H1 (cell line): Measurements from ENCODE around the gene CXXC5. TPM values are rescaled to one million over a fixed set of nuclear protein-coding genes. Genes with fewer than 3 reads are reported as not detected.

Experiments used
- CTCF ChIA-PET: fragments of 300-600 bp; sonication (Branson Sonifier 250); formaldehyde crosslinking; loops from one replicate; lab custom pipeline; 2021; ENCODE audit not compliant: partially characterized antibody; lab: Charles Lee
- POLR2A ChIA-PET: fragments of 300-600 bp; sonication (Branson Sonifier 250); formaldehyde crosslinking; loops from one replicate; lab custom pipeline; 2021; ENCODE audit warnings: inconsistent platforms; ENCODE audit not compliant: partially characterized antibody; lab: Charles Lee
- DNase-seq, 2 experiments: peaks; one replicate each; pipeline versions ENCODE4 v3.0.0 to v3.0.0-alpha.2; 2010 to 2022; ENCODE audit warnings: low spot score in 2 of 2, low read depth in 1 of 2, mixed read lengths in 1 of 2
- FAIRE-seq: peaks from 2 replicates; lab custom pipeline; 2011; peaks lifted over from hg19 to GRCh38; lab: Jason Lieb, UNC
- H2AFZ ChIP-seq: 2 replicates; pipeline ENCODE4 v1.8.1; 2012; ENCODE audit warnings: low read length, inconsistent platforms
- H2AK5ac ChIP-seq: 2 replicates; pipeline ENCODE4 v1.6.1; 2013; ENCODE audit warnings: low read depth, low read length
- H2BK120ac ChIP-seq: replicated peaks from 2 replicates; pipeline ENCODE3; 2013; ENCODE audit warnings: low read depth, low read length, inconsistent platforms
- H2BK12ac ChIP-seq: 2 replicates; pipeline ENCODE4 v1.6.1; 2013; ENCODE audit warnings: low read depth, low read length
- H2BK15ac ChIP-seq: 2 replicates; pipeline ENCODE4 v1.6.1; 2013; ENCODE audit warnings: low read length
- H2BK20ac ChIP-seq: 2 replicates; pipeline ENCODE4 v1.6.1; 2013; ENCODE audit warnings: low read length
- H2BK5ac ChIP-seq: 2 replicates; pipeline ENCODE4 v1.6.1; 2013; ENCODE audit warnings: low read depth, low read length
- H3K14ac ChIP-seq: 2 replicates; pipeline ENCODE4 v1.6.1; 2013; ENCODE audit warnings: inconsistent platforms; ENCODE audit not compliant: insufficient read length
- H3K18ac ChIP-seq: 2 replicates; pipeline ENCODE4 v1.6.1; 2013; ENCODE audit warnings: low read length; ENCODE audit errors: extremely low read depth
- H3K23ac ChIP-seq: 2 replicates; pipeline ENCODE4 v1.6.1; 2013; ENCODE audit warnings: inconsistent platforms; ENCODE audit not compliant: insufficient read length
- H3K23me2 ChIP-seq: 2 replicates; pipeline ENCODE4 v1.6.1; 2013; ENCODE audit warnings: low read depth, low read length
- H3K27ac ChIP-seq: 2 replicates; pipeline ENCODE4 v1.6.1; 2011; ENCODE audit warnings: low read depth, low read length, inconsistent platforms
- H3K27me3 ChIP-seq, 4 experiments: replicated peaks in 1 of 4; 1 replicate in 1 of 4; 2 replicates in 3 of 4; pipeline versions ENCODE4 v1.6.1 to v1.8.1; 2011 to 2013; ENCODE audit warnings: low read length in 3 of 4, mild to moderate bottlenecking in 3 of 4, inconsistent platforms in 2 of 4, mixed read lengths in 2 of 4, moderate library complexity in 1 of 4; ENCODE audit not compliant: control insufficient read depth in 3 of 4, insufficient read depth in 3 of 4; ENCODE audit errors: extremely low read depth in 1 of 4
- H3K36me3 ChIP-seq, 4 experiments: 2 replicates each; pipeline versions ENCODE4 v1.6.1 to v1.8.1; 2011 to 2013; ENCODE audit warnings: mild to moderate bottlenecking in 4 of 4, low read length in 3 of 4, moderate library complexity in 2 of 4, control low read depth in 1 of 4, inconsistent platforms in 1 of 4; ENCODE audit not compliant: insufficient read depth in 4 of 4, control insufficient read depth in 2 of 4
- H3K4ac ChIP-seq: replicated peaks from 2 replicates; pipeline ENCODE3; 2013; ENCODE audit warnings: low read length, low read depth, mixed read lengths, inconsistent platforms; ENCODE audit not compliant: insufficient read length
- H3K4me1 ChIP-seq, 4 experiments: replicated peaks in 1 of 4; 1 replicate in 1 of 4; 2 replicates in 3 of 4; pipeline versions ENCODE4 v1.6.1 to v1.8.1; 2011 to 2013; ENCODE audit warnings: low read length in 3 of 4, inconsistent platforms in 2 of 4, mixed read lengths in 1 of 4; ENCODE audit not compliant: insufficient read depth in 4 of 4, control insufficient read depth in 3 of 4
- H3K4me2 ChIP-seq, 2 experiments: 2 replicates each; pipeline versions ENCODE4 v1.6.1 to v1.8.1; 2011 to 2013; ENCODE audit warnings: low read depth in 2 of 2, low read length in 2 of 2, control low read depth in 1 of 2, inconsistent platforms in 1 of 2, mild to moderate bottlenecking in 1 of 2; ENCODE audit not compliant: insufficient read depth in 1 of 2
- H3K4me3 ChIP-seq, 4 experiments: fragments of 200-600, 300-600 bp in 1 of 4; sonication (generic), shearing (Covaris generic), sonication (Bioruptor Twin) in 1 of 4; 2 replicates each; pipeline versions ENCODE4 v1.5.1 to v1.8.1; 2011 to 2016; ENCODE audit warnings: low read length in 4 of 4, low read depth in 3 of 4, control low read depth in 2 of 4, inconsistent platforms in 2 of 4, mild to moderate bottlenecking in 2 of 4, mixed read lengths in 1 of 4, moderate library complexity in 1 of 4; ENCODE audit not compliant: insufficient read depth in 2 of 4; ENCODE audit errors: extremely low read depth in 1 of 4
- H3K56ac ChIP-seq: replicated peaks from 2 replicates; pipeline ENCODE3; 2013; ENCODE audit warnings: low read depth, mild to moderate bottlenecking, mixed read lengths, low read length, inconsistent platforms; ENCODE audit not compliant: insufficient read length
- H3K79me1 ChIP-seq: 2 replicates; pipeline ENCODE4 v1.6.1; 2013; ENCODE audit warnings: low read depth, low read length, control low read depth
- H3K79me2 ChIP-seq, 2 experiments: 2 replicates each; pipeline versions ENCODE4 v1.6.1 to v1.8.1; 2012 to 2013; ENCODE audit warnings: low read length in 2 of 2, mild to moderate bottlenecking in 2 of 2, inconsistent platforms in 1 of 2; ENCODE audit not compliant: insufficient read depth in 2 of 2, control insufficient read depth in 1 of 2
- H3K9ac ChIP-seq, 4 experiments: replicated peaks in 1 of 4; 1 replicate in 1 of 4; 2 replicates in 3 of 4; pipeline versions ENCODE4 v1.6.1 to v1.8.1; 2011 to 2013; ENCODE audit warnings: low read depth in 3 of 4, low read length in 3 of 4, control low read depth in 2 of 4, mild to moderate bottlenecking in 2 of 4, moderate library complexity in 2 of 4, inconsistent platforms in 1 of 4; ENCODE audit errors: extremely low read depth in 1 of 4
- H3K9me3 ChIP-seq, 2 experiments: 2 replicates each; pipeline versions ENCODE4 v1.6.1 to v1.8.1; 2012 to 2013; ENCODE audit warnings: mild to moderate bottlenecking in 2 of 2, moderate library complexity in 2 of 2, control low read depth in 1 of 2, inconsistent platforms in 1 of 2, low read depth in 1 of 2, low read length in 1 of 2, mixed read lengths in 1 of 2; ENCODE audit not compliant: insufficient read depth in 2 of 2
- H4K20me1 ChIP-seq, 2 experiments: replicated peaks in 1 of 2; 2 replicates each; pipeline versions ENCODE3 to v1.8.1; 2011 to 2013; ENCODE audit warnings: inconsistent platforms in 2 of 2, low read length in 2 of 2, mild to moderate bottlenecking in 1 of 2; ENCODE audit not compliant: insufficient read depth in 2 of 2, control insufficient read depth in 1 of 2
- H4K5ac ChIP-seq: 2 replicates; pipeline ENCODE4 v1.6.1; 2013; ENCODE audit warnings: low read length, low read depth, mixed read lengths, inconsistent platforms; ENCODE audit not compliant: insufficient read length
- H4K8ac ChIP-seq: 2 replicates; pipeline ENCODE4 v1.8.0; 2013; ENCODE audit warnings: mild to moderate bottlenecking, moderate library complexity, low read length, inconsistent platforms; ENCODE audit not compliant: insufficient read depth; ENCODE audit errors: extremely low read depth
- H4K91ac ChIP-seq: replicated peaks from 2 replicates; pipeline ENCODE3; 2013; ENCODE audit warnings: low read length, mixed read lengths, inconsistent platforms; ENCODE audit not compliant: insufficient read length
- BRCA1 ChIP-seq: IDR thresholded peaks from 2 replicates; pipeline ENCODE4 v1.6.1; 2012; ENCODE audit warnings: low read depth, low read length, improper control_type of control experiment
- EZH2 ChIP-seq: fragments of 200-600 bp; sonication (generic); IDR thresholded peaks from 2 replicates; pipeline ENCODE4 v1.7.1; 2012; ENCODE audit warnings: low read depth, mild to moderate bottlenecking, moderate library complexity, low read length, inconsistent platforms; ENCODE audit not compliant: severe bottlenecking
- FOSL1 ChIP-seq: IDR thresholded peaks from 2 replicates; pipeline ENCODE4 v1.6.1; 2011; ENCODE audit warnings: mild to moderate bottlenecking, low read depth, low read length, moderate library complexity; ENCODE audit not compliant: insufficient read depth
- GTF2F1 ChIP-seq: IDR thresholded peaks from 2 replicates; pipeline ENCODE4 v1.6.1; 2012; ENCODE audit warnings: low read depth, low read length, improper control_type of control experiment, borderline replicate concordance
- HDAC2 ChIP-seq, 2 experiments: fragments of 300-600 bp in 1 of 2; sonication (generic) in 1 of 2; IDR thresholded peaks; 2 replicates each; pipeline ENCODE4 v1.6.1; 2011 to 2012; ENCODE audit warnings: low read depth in 2 of 2, low read length in 2 of 2, mild to moderate bottlenecking in 2 of 2, moderate library complexity in 2 of 2, borderline replicate concordance in 1 of 2, inconsistent platforms in 1 of 2
- KDM1A ChIP-seq: fragments of 200-600, 300-600 bp; sonication (generic); IDR thresholded peaks from 2 replicates; pipeline ENCODE4 v1.7.1; 2016; ENCODE audit warnings: mild to moderate bottlenecking, low read length, borderline replicate concordance
- NANOG ChIP-seq: IDR thresholded peaks from 2 replicates; pipeline ENCODE4 v1.6.1; 2011; ENCODE audit warnings: low read length, low read depth, mild to moderate bottlenecking, inconsistent platforms; ENCODE audit not compliant: insufficient read depth, poor library complexity, severe bottlenecking
- RAD21 ChIP-seq, 2 experiments: IDR thresholded peaks in 1 of 2; conservative IDR thresholded peaks in 1 of 2; 2 replicates each; pipeline ENCODE4 v1.6.1; 2011; ENCODE audit warnings: low read depth in 2 of 2, low read length in 2 of 2, improper control_type of control experiment in 1 of 2, inconsistent platforms in 1 of 2, mild to moderate bottlenecking in 1 of 2, moderate library complexity in 1 of 2
- SP2 ChIP-seq: IDR thresholded peaks from 2 replicates; pipeline ENCODE4 v1.6.1; 2012; ENCODE audit warnings: mild to moderate bottlenecking, low read length, inconsistent platforms
- WGBS, 2 experiments: shearing (Covaris generic) in 1 of 2; methylation state at CpG; one replicate each; pipeline versions ENCODE4 v1.1.6 to v1.1.7; 2013 to 2015; ENCODE audit warnings: low lambda C conversion rate in 2 of 2, mixed read lengths in 2 of 2, inconsistent platforms in 1 of 2, low coverage in 1 of 2, missing lambda C conversion rate in 1 of 2; ENCODE audit not compliant: insufficient replicate concordance in 2 of 2, insufficient coverage in 1 of 2, insufficient read length in 1 of 2; ENCODE audit errors: extremely low coverage in 1 of 2, missing lambda C conversion rate in 1 of 2; 5-methylcytosine and 5-hydroxymethylcytosine counted together
- polyA plus RNA-seq, 7 experiments: library from polyadenylated mRNA; depleted of rRNA in 3 of 7; stranded (reverse) in 5 of 7; unstranded in 2 of 7; fragments of >200 nt in 5 of 7; fragments of 200-250 nt in 2 of 7; gene quantifications; 1 replicate in 5 of 7; 2 replicates in 1 of 7; 4 replicates in 1 of 7; pipeline versions ENCODE4 v1.2.1 to v1.2.3, GENCODE V29; 2011 to 2013; ENCODE audit warnings: missing spikeins in 2 of 7, mixed read lengths in 2 of 7
- total RNA-seq: library from RNA; stranded (reverse); fragmentation: NEBNext Ultra II Directional; extraction: Animal tissue kit (Norgen Biotek cat#: 25700); gene quantifications from 2 replicates; pipeline ENCODE4 v1.2.1, GENCODE V29; 2021
- TF ChIP-seq, protein P1 (sequence below): IDR thresholded peaks from 2 replicates; pipeline ENCODE4 v1.6.1; 2011; ENCODE audit warnings: low read length, improper control_type of control experiment
- TF ChIP-seq, protein P2 (sequence below): IDR thresholded peaks from 2 replicates; pipeline ENCODE4 v1.6.1; 2011; ENCODE audit warnings: low read depth, mild to moderate bottlenecking, low read length; ENCODE audit not compliant: insufficient read depth

CXXC5 gene
- total and polyA plus RNA-seq, 2 of the 8 experiments (the other 6 are each of a cell fraction or from before 2014, with no cell fraction given): 61.4 to 74.0 TPM

- no peak overlapping the region for H3K14ac ChIP-seq
- H2BK5ac ChIP-seq: no peak overlapping the region
- H3K23ac ChIP-seq: no peak overlapping the region
- no peak overlapping the region for H3K56ac ChIP-seq
- H3K23me2 ChIP-seq: no peaks in the 10 kb centered on the region; the same call in none of the 2 replicates
- H3K4me3 ChIP-seq: peak overlapping the region in 1 of 4 experiments; percentile 48; a peak in 4 of 8 replicates
- H2BK15ac ChIP-seq: no peak overlapping the region
- DNase-seq (no peak), FAIRE-seq (no peak)
- no peak overlapping the region for H2AK5ac ChIP-seq
- no peak overlapping the region for H2AFZ ChIP-seq
- H3K79me2 ChIP-seq: peaks cover 16 to 96% of the 10 kb centered on the region in 2 experiments
- H3K4me1 ChIP-seq: peaks cover 12 to 63% (median 46%) of the 10 kb centered on the region in 4 experiments
- no peak overlapping the region for H4K5ac ChIP-seq
- no peak overlapping the region for H3K18ac ChIP-seq
- ChIA-PET CTCF (interaction anchor here (1.1 to 17.2 kb wide), 7 partner anchors 10 to 100 kb away, joined by 4 to 171 read pairs (median 6); no protein-coding TSS in a partner anchor), POLR2A (interaction anchor here (0.8 to 2.5 kb wide), 4 partner anchors 11 to 23 kb away, joined by 3 to 13 read pairs (median 8); partner anchors contain the start of gene CXXC5)
- peaks cover 59 to 70% of the 10 kb centered on the region in 2 experiments for H4K20me1 ChIP-seq
- no peak overlapping the region for H3K4ac ChIP-seq
- H3K9me3 ChIP-seq: no peaks in the 10 kb centered on the region
- 68% methylated on average over 5 of the region's 5 CpGs; no CpG with 5 or more reads in 1 of the 2 experiments for WGBS, 2 experiments
- no peak overlapping the region for H2BK12ac ChIP-seq
- no peak overlapping the region for H3K9ac ChIP-seq
- H3K79me1 ChIP-seq: peaks cover 30% of the 10 kb centered on the region
- H2BK20ac ChIP-seq: no peak overlapping the region
- H2BK120ac ChIP-seq: no peak overlapping the region
- no peaks in the 10 kb centered on the region for H3K36me3 ChIP-seq
- H3K27me3 ChIP-seq: no peaks in the 10 kb centered on the region
- peak overlapping the region; percentile 19 to 57; a peak in 3 of 4 replicates for H3K4me2 ChIP-seq
- H4K8ac ChIP-seq: no peak overlapping the region; the same call in 1 of the 2 replicates
- H3K27ac ChIP-seq: no peak overlapping the region
- no peak overlapping the region for H4K91ac ChIP-seq
- no peak for TF ChIP-seq HDAC2 (IDR thresholded peaks at IDR 0.05; ENCODE audit: borderline replicate concordance in 1 of 2, low read depth in 2 of 2, low read length in 2 of 2)
- no peak for TF ChIP-seq FOSL1
- no peak for TF ChIP-seq EZH2
- no peak for TF ChIP-seq GTF2F1
- TF ChIP-seq, protein P1, sequence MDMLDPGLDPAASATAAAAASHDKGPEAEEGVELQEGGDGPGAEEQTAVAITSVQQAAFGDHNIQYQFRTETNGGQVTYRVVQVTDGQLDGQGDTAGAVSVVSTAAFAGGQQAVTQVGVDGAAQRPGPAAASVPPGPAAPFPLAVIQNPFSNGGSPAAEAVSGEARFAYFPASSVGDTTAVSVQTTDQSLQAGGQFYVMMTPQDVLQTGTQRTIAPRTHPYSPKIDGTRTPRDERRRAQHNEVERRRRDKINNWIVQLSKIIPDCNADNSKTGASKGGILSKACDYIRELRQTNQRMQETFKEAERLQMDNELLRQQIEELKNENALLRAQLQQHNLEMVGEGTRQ: no peak
- no peak for TF ChIP-seq NANOG
- no peak for TF ChIP-seq KDM1A
- TF ChIP-seq SP2: no peak
- TF ChIP-seq, protein P2, sequence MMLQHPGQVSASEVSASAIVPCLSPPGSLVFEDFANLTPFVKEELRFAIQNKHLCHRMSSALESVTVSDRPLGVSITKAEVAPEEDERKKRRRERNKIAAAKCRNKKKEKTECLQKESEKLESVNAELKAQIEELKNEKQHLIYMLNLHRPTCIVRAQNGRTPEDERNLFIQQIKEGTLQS: no peak
- TF ChIP-seq BRCA1: no peak
- TF ChIP-seq RAD21 (IDR thresholded peaks at IDR 0.05 in 1 of 2, conservative IDR thresholded peaks at IDR 0.05 in 1 of 2; ENCODE audit: low read depth in 2 of 2, low read length in 2 of 2): no peak
These were observed 19.5 kb downstream of the CXXC5 start for GRCh38 chr5:139667730-139668063.
